ENCODE measurements around the gene ZNF853.

DNA sequence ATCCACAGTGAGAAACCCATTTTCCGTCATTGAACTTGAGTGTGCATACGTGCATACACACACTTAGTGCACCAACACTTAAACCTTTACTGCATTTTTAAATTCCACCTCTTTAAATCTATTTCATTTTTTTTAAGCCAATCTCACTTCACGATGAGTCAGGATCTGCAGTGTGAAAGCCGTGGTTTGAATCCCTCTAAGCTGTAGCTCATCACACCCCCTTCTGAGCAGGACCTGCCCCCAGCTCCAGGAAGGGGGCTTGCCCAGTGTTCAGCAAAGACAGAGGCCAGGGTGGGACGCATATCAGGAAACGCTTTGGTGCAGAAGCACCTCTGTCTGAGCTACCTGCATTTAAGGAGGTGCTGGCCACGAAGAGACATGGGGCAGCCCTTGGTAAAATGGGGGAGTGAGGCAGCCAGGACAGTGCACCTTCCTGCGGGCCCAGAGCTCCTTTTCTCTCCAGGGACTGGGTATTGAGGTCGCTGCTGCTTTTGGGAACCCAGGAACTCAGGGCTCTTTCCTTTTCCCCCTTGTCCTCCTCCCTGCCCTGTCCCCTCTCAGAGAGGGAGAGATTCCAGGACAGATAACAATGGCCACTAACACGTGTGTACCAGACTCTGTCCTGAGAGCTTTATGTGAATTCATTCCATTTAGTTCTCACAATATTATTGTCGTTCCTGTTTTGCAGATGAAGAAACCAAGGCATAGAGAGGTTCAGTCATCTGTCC lies 43.4 kb downstream of the ZNF853 start:
- TF ChIP-seq CTCF (IDR thresholded peaks at IDR 0.05; ENCODE audit: extremely low read depth in 1 of 2, insufficient read depth in 1 of 2, low read depth in 1 of 2, low read length in 2 of 2) = no peak
- no peak for TF ChIP-seq FOS (IDR thresholded peaks at IDR 0.05; ENCODE audit: borderline replicate concordance, insufficient read depth, low read length)
